GM12878 (cell line): ENCODE results near the gene SGMS1. TPM values are rescaled to one million over a fixed set of nuclear protein-coding genes. Genes with fewer than 3 reads are reported as not detected.

ENCODE experiments used
- ATAC-seq: fragments of 200-7000 bp; cut with Tn5 transposase; 3 replicates; pipeline ENCODE4 v1.9.1; 2020; ENCODE audit warnings: mild to moderate bottlenecking, moderate library complexity
- BruUV-seq: library from RNA; stranded (reverse); fragments of 400-500 nt; replicated peaks from 2 replicates; lab custom pipeline; 2021; lab: Mats Ljungman, UMichigan
- CTCF ChIA-PET: fragments of 300-600 bp; sonication (Branson Sonifier 250); formaldehyde crosslinking; extraction: SDS; loops from one replicate; lab custom pipeline; 2021; ENCODE audit warnings: inconsistent platforms; lab: Yijun Ruan, JAX
- POLR2A ChIA-PET: fragments of 350-600 bp; formaldehyde crosslinking; extraction: SDS; loops from one replicate; lab custom pipeline; 2021; ENCODE audit warnings: inconsistent platforms; lab: Charles Lee
- RAD21 ChIA-PET: fragments of 300-600 bp; sonication (Branson Sonifier 250); formaldehyde crosslinking; loops from one replicate; lab custom pipeline; 2023; ENCODE audit warnings: antibody characterized with exemption; ENCODE audit not compliant: unreplicated experiment; lab: Charles Lee
- SMC1A ChIA-PET: fragments of 300-600 bp; sonication (Branson Sonifier 250); formaldehyde crosslinking; loops from one replicate; lab custom pipeline; 2023; ENCODE audit not compliant: unreplicated experiment, uncharacterized antibody; lab: Charles Lee
- DNase-seq: peaks from one replicate; pipeline ENCODE4 v3.0.0-alpha.2; 2011; ENCODE audit warnings: low read depth, low spot score
- FAIRE-seq: peaks from 3 replicates; lab custom pipeline; 2011; peaks lifted over from hg19 to GRCh38; lab: Jason Lieb, UNC
- H2AFZ ChIP-seq: 2 replicates; pipeline ENCODE4 v1.6.0; 2011; ENCODE audit warnings: low read depth, low read length, control low read depth; ENCODE audit not compliant: control insufficient read depth
- H3K27ac ChIP-seq: 2 replicates; pipeline ENCODE4 v1.5.1; 2011; ENCODE audit warnings: control low read depth; ENCODE audit not compliant: control insufficient read depth, insufficient read depth
- H3K27me3 ChIP-seq, 2 experiments: replicated peaks in 1 of 2; 2 replicates each; pipeline versions ENCODE4 v1.6.0 to v1.6.1; 2011; ENCODE audit warnings: low read length in 1 of 2; ENCODE audit not compliant: control insufficient read depth in 2 of 2, insufficient read depth in 2 of 2
- H3K36me3 ChIP-seq, 2 experiments: 2 replicates each; pipeline ENCODE4 v1.5.1; 2011; ENCODE audit warnings: low read length in 1 of 2; ENCODE audit not compliant: control insufficient read depth in 2 of 2, insufficient read depth in 2 of 2
- H3K4me1 ChIP-seq: 2 replicates; pipeline ENCODE4 v1.6.1; 2011; ENCODE audit warnings: mild to moderate bottlenecking, low read length, moderate library complexity, mixed read lengths; ENCODE audit not compliant: control insufficient read depth, insufficient read depth
- H3K4me2 ChIP-seq: 2 replicates; pipeline ENCODE4 v1.6.0; 2011; ENCODE audit warnings: control low read depth; ENCODE audit not compliant: control insufficient read depth, insufficient read depth
- H3K4me3 ChIP-seq: fragments of 200-600 bp; sonication (generic); 2 replicates; pipeline ENCODE4 v1.5.1; 2016
- H3K79me2 ChIP-seq: 2 replicates; pipeline ENCODE4 v1.6.0; 2011; ENCODE audit warnings: low read length; ENCODE audit not compliant: control insufficient read depth, insufficient read depth
- H3K9ac ChIP-seq: 2 replicates; pipeline ENCODE4 v1.8.0; 2011; ENCODE audit warnings: low read length, control low read depth, mixed read lengths; ENCODE audit not compliant: control insufficient read depth, insufficient read depth
- H3K9me3 ChIP-seq: replicated peaks from 3 replicates; pipeline ENCODE4 v1.5.1; 2011; ENCODE audit warnings: mild to moderate bottlenecking, low read length; ENCODE audit not compliant: control insufficient read depth, insufficient read depth
- H4K20me1 ChIP-seq: 2 replicates; pipeline ENCODE4 v1.6.0; 2011; ENCODE audit not compliant: control insufficient read depth, insufficient read depth
- CHD1 ChIP-seq: IDR thresholded peaks from 2 replicates; pipeline ENCODE4 v1.6.1; 2012; ENCODE audit warnings: low read depth, low read length, improper control_type of control experiment
- CHD2 ChIP-seq: IDR thresholded peaks from 2 replicates; pipeline ENCODE4 v1.6.1; 2011; ENCODE audit warnings: low read depth, low read length, improper control_type of control experiment, borderline replicate concordance
- ESRRA ChIP-seq: IDR thresholded peaks from 2 replicates; pipeline ENCODE4 v1.6.1; 2012; ENCODE audit warnings: mild to moderate bottlenecking, low read length, improper control_type of control experiment
- HDAC2 ChIP-seq: fragments of 200-600 bp; sonication (generic); IDR thresholded peaks from 2 replicates; pipeline ENCODE4 v1.6.1; 2017
- IKZF1 ChIP-seq: fragments of 450-650 bp; conservative IDR thresholded peaks from 2 replicates; pipeline ENCODE4 v1.6.1; 2017; ENCODE audit warnings: antibody characterized with exemption, mild to moderate bottlenecking
- MTA3 ChIP-seq: IDR thresholded peaks from 2 replicates; pipeline ENCODE4 v1.6.1; 2012; ENCODE audit warnings: low read length, inconsistent platforms, borderline replicate concordance
- MYB ChIP-seq: fragments of 150-350 bp; IDR thresholded peaks from 2 replicates; pipeline ENCODE4 v1.6.1; 2014; ENCODE audit warnings: mild to moderate bottlenecking, low read depth, low read length, borderline replicate concordance
- NR2F1 ChIP-seq: fragments of 450-650 bp; conservative IDR thresholded peaks from 2 replicates; pipeline ENCODE4 v1.6.1; 2017; ENCODE audit warnings: mild to moderate bottlenecking
- POLR2A ChIP-seq: IDR thresholded peaks from 2 replicates; pipeline ENCODE4 v1.6.1; 2011; ENCODE audit warnings: low read depth, mild to moderate bottlenecking, low read length
- RELB ChIP-seq: fragments of 450-650 bp; IDR thresholded peaks from 2 replicates; pipeline ENCODE4 v1.6.1; 2017; ENCODE audit warnings: low read depth, mild to moderate bottlenecking, moderate library complexity
- SKIL ChIP-seq: fragments of 450-650 bp; IDR thresholded peaks from 2 replicates; pipeline ENCODE4 v1.6.1; 2017; ENCODE audit warnings: mild to moderate bottlenecking, low read depth, inconsistent platforms; ENCODE audit not compliant: poor library complexity, severe bottlenecking
- SREBF2 ChIP-seq: IDR thresholded peaks from 2 replicates; pipeline ENCODE4 v1.6.1; 2012; ENCODE audit warnings: mild to moderate bottlenecking, low read length
- SRF ChIP-seq, 2 experiments: IDR thresholded peaks; 2 replicates each; pipeline ENCODE4 v1.6.1; 2011; ENCODE audit warnings: low read depth in 2 of 2, low read length in 2 of 2, mild to moderate bottlenecking in 1 of 2, moderate library complexity in 1 of 2
- WGBS: methylation state at CpG from one replicate; pipeline ENCODE4 v1.1.6; 2016; ENCODE audit warnings: low lambda C conversion rate; ENCODE audit not compliant: insufficient replicate concordance, insufficient coverage; ENCODE audit errors: missing lambda C conversion rate; 5-methylcytosine and 5-hydroxymethylcytosine counted together
- in situ Hi-C: fragments of 300-500 bp; cut with MboI; formaldehyde crosslinking; loops from 9 replicates; pipeline ENCODE4 v1.14.3; 2018; ENCODE audit warnings: mixed read lengths
- intact Hi-C: fragments of 100-400 bp; cut with micrococcal nuclease; formaldehyde crosslinking; loops from one replicate; pipeline ENCODE4 v1.14.2; 2022; ENCODE audit not compliant: unreplicated experiment
- polyA plus RNA-seq, 11 experiments: library from polyadenylated mRNA; depleted of rRNA in 4 of 11; unstranded in 6 of 11; stranded (reverse) in 5 of 11; fragments of >200 nt; fragmentation: Nextera tagmentation in 4 of 11; fragmentation: Illumina TruSeq in 1 of 11; extraction: Ambion mirVana in 4 of 11; extraction: Trizol in 1 of 11; gene quantifications; 1 replicate in 1 of 11; 2 replicates in 10 of 11; pipeline versions ENCODE4 v1.2.1 to v1.2.3, GENCODE V29; 2011 to 2016; ENCODE audit warnings: inconsistent platforms in 2 of 11, missing spikeins in 2 of 11, low read depth in 1 of 11
- total RNA-seq, 4 experiments: library from RNA; depleted of rRNA in 3 of 4; stranded (reverse); fragments of >200 nt in 3 of 4; fragmentation: Illumina TruSeq in 1 of 4; extraction: Trizol in 1 of 4; gene quantifications; 2 replicates each; pipeline versions ENCODE4 v1.2.1 to v1.2.3, GENCODE V29; 2013 to 2021
- TF ChIP-seq, protein P1 (sequence below): fragments of 150-350 bp; IDR thresholded peaks from 2 replicates; pipeline ENCODE4 v1.6.1; 2016; ENCODE audit warnings: low read depth, low read length
- TF ChIP-seq, protein P2 (sequence below): IDR thresholded peaks from 2 replicates; pipeline ENCODE4 v1.6.1; 2012; ENCODE audit warnings: low read depth, low read length, improper control_type of control experiment

Gene SGMS1
- total and polyA plus RNA-seq, 10 of the 15 experiments (the other 5 are each of a cell fraction or from before 2014, with no cell fraction given): 1.4 to 14.5 (median 4.9) TPM

DNA sequence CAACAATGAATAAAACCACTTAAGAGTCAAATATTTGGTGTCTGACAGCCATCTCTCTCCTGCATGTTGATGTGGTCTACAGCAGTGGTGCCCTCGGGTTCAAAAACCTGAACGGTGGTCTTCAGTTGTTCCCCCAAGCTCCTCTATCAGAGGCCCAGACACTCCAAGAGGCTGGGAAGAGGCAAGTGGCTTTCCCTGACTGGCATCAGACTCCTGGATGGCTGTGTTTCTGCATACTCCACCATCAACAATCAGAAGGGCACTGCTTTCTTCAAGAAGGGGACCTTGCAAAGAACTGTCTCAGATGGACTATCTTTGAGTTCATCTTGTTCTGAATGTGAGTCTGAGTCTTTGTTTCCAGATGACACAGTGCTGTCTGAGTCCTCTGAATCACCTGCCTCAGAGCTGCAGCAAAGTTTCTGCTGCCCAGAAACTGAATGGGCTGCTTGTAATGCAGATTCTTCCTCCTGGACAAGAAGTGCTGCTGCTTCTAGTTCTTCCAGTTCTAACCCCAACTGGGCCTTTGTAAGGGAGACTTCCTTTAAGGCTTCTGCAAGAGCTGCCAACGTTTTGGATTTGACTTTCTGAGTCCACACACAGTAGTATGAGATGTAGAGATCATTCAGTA is 5.9 kb upstream of the SGMS1 start (continued):
- TF ChIP-seq POLR2A (no peak), HDAC2 (no peak), SREBF2 (no peak), CHD1 (no peak), MTA3 (no peak), NR2F1 (no peak), ESRRA (no peak)
- TF ChIP-seq, protein P1, sequence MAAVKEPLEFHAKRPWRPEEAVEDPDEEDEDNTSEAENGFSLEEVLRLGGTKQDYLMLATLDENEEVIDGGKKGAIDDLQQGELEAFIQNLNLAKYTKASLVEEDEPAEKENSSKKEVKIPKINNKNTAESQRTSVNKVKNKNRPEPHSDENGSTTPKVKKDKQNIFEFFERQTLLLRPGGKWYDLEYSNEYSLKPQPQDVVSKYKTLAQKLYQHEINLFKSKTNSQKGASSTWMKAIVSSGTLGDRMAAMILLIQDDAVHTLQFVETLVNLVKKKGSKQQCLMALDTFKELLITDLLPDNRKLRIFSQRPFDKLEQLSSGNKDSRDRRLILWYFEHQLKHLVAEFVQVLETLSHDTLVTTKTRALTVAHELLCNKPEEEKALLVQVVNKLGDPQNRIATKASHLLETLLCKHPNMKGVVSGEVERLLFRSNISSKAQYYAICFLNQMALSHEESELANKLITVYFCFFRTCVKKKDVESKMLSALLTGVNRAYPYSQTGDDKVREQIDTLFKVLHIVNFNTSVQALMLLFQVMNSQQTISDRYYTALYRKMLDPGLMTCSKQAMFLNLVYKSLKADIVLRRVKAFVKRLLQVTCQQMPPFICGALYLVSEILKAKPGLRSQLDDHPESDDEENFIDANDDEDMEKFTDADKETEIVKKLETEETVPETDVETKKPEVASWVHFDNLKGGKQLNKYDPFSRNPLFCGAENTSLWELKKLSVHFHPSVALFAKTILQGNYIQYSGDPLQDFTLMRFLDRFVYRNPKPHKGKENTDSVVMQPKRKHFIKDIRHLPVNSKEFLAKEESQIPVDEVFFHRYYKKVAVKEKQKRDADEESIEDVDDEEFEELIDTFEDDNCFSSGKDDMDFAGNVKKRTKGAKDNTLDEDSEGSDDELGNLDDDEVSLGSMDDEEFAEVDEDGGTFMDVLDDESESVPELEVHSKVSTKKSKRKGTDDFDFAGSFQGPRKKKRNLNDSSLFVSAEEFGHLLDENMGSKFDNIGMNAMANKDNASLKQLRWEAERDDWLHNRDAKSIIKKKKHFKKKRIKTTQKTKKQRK: no peak

DNA sequence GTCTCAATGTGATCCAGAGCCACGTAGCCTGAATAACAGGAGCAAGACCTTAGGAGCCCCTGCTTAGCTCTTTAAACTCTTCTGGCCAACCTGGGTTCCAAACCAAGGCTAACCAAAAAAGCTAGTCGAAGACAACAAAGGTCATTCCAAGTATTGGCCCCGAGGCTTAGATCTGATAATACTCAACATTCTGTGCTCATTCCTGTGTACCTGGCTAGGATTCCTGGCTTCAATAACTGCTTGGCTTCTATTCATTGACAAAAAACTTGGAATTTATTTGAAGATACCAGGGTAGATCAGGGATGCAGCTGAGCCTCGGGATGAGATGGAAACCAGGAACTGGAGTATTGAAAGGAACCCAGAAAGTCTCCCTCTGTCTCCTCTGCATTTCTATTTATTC is 4.1 kb upstream of the SGMS1 start:
- BruUV-seq: no TSS peak
- ATAC-seq (no peak), FAIRE-seq (no peak), DNase-seq (no peak)
- ChIA-PET RAD21 (interaction anchor here (0.9 kb wide), 1 partner anchor 211 kb away, joined by 4 read pairs; no protein-coding TSS in a partner anchor), SMC1A (interaction anchor here (0.7 to 1.4 kb wide), 4 partner anchors 19 to 206 kb away, joined by 3 to 4 read pairs (median 3); no protein-coding TSS in a partner anchor), CTCF (interaction anchor here (1.2 to 2.6 kb wide), 3 partner anchors 21 to 30 kb away, joined by 3 to 7 read pairs (median 5); no protein-coding TSS in a partner anchor), POLR2A (interaction anchor here (1.5 kb wide), 1 partner anchor 9 kb away, joined by 6 read pairs; no protein-coding TSS in a partner anchor)
- Histone ChIP-seq H3K9me3 (no peaks in the 10 kb centered on the region), H3K9ac (no peak overlapping the region), H3K27ac (no peak overlapping the region), H2AFZ (no peak overlapping the region), H3K4me1 (no peaks in the 10 kb centered on the region), H3K4me3 (no peak overlapping the region), H3K27me3 (no peaks in the 10 kb centered on the region), H4K20me1 (no peaks in the 10 kb centered on the region), H3K4me2 (no peak overlapping the region), H3K79me2 (peaks cover 10% of the 10 kb centered on the region), H3K36me3 (no peaks in the 10 kb centered on the region; a peak in 1 of 4 replicates)
- intact Hi-C loops (no loop called here), in situ Hi-C loops (loop anchor here (25.0 kb wide), 1 partner anchor 1441 kb away; the partner anchor contains the start of gene TMEM273)
- WGBS: 97% methylated on average over 4 of the region's 4 CpGs
- TF ChIP-seq IKZF1: no peak
- no peak for TF ChIP-seq SKIL
- TF ChIP-seq SRF (IDR thresholded peaks at IDR 0.05; ENCODE audit: low read depth in 2 of 2, low read length in 2 of 2): no peak
- no peak for TF ChIP-seq RELB
- TF ChIP-seq MYB: no peak
- no peak for TF ChIP-seq ESRRA
- no peak for TF ChIP-seq CHD2
- TF ChIP-seq, protein P2, sequence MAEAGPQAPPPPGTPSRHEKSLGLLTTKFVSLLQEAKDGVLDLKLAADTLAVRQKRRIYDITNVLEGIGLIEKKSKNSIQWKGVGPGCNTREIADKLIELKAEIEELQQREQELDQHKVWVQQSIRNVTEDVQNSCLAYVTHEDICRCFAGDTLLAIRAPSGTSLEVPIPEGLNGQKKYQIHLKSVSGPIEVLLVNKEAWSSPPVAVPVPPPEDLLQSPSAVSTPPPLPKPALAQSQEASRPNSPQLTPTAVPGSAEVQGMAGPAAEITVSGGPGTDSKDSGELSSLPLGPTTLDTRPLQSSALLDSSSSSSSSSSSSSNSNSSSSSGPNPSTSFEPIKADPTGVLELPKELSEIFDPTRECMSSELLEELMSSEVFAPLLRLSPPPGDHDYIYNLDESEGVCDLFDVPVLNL: no peak
- no peak for TF ChIP-seq SREBF2
